Liver (tissue), 9 donors: ENCODE measurements around the gene GALNT9. TPM values are rescaled to one million over a fixed set of nuclear protein-coding genes. Genes with fewer than 3 reads are reported as not detected.

Experiments
- DNase-seq: peaks from one replicate; pipeline ENCODE4 v3.0.0-alpha.2; 2017; ENCODE audit warnings: low spot score
- H3K27ac ChIP-seq, 2 donors: one replicate each; pipeline ENCODE4 v1.7.0; 2013; ENCODE audit warnings: inconsistent platforms in 2 of 2, low read length in 2 of 2, control low read depth in 1 of 2, low read depth in 1 of 2, mild to moderate bottlenecking in 1 of 2
- H3K27me3 ChIP-seq, 4 donors: one replicate each; pipeline versions ENCODE4 v1.6.1 to v1.7.0; 2013; ENCODE audit warnings: low read length in 3 of 4, inconsistent platforms in 1 of 4, mild to moderate bottlenecking in 1 of 4, moderate library complexity in 1 of 4; ENCODE audit not compliant: control insufficient read depth in 4 of 4, insufficient read depth in 4 of 4
- H3K36me3 ChIP-seq, 4 donors: one replicate each; pipeline versions ENCODE4 v1.6.1 to v1.7.0; 2013; ENCODE audit warnings: low read length in 3 of 4, mild to moderate bottlenecking in 3 of 4, low read depth in 1 of 4, moderate library complexity in 1 of 4; ENCODE audit not compliant: control insufficient read depth in 4 of 4, insufficient read depth in 3 of 4
- H3K4me1 ChIP-seq, 4 donors: one replicate each; pipeline versions ENCODE4 v1.6.1 to v1.7.0; 2013; ENCODE audit warnings: low read length in 3 of 4, mild to moderate bottlenecking in 3 of 4, moderate library complexity in 1 of 4; ENCODE audit not compliant: control insufficient read depth in 4 of 4, insufficient read depth in 4 of 4
- H3K4me3 ChIP-seq, 3 donors: one replicate each; pipeline versions ENCODE4 v1.6.1 to v1.7.0; 2013; ENCODE audit warnings: low read length in 3 of 3, control low read depth in 1 of 3, low read depth in 1 of 3, mild to moderate bottlenecking in 1 of 3
- H3K9ac ChIP-seq, 2 donors: one replicate each; pipeline ENCODE4 v1.7.0; 2013; ENCODE audit warnings: low read length in 2 of 2, mild to moderate bottlenecking in 2 of 2, moderate library complexity in 2 of 2, control low read depth in 1 of 2, low read depth in 1 of 2
- H3K9me3 ChIP-seq, 4 donors: one replicate each; pipeline versions ENCODE4 v1.6.1 to v1.7.0; 2013; ENCODE audit warnings: low read length in 3 of 4; ENCODE audit not compliant: control insufficient read depth in 4 of 4
- EGR1 ChIP-seq, 2 donors: IDR thresholded peaks; 2 replicates each; pipeline ENCODE4 v1.6.1; 2016 to 2018; ENCODE audit warnings: antibody characterized with exemption in 2 of 2, low read depth in 2 of 2
- FOXA1 ChIP-seq: IDR thresholded peaks from 2 replicates; pipeline ENCODE4 v1.6.1; 2016; ENCODE audit warnings: antibody characterized with exemption
- FOXA2 ChIP-seq: IDR thresholded peaks from 2 replicates; pipeline ENCODE4 v1.6.1; 2016; ENCODE audit warnings: antibody characterized with exemption
- GABPA ChIP-seq, 2 donors: IDR thresholded peaks in 1 of 2; conservative IDR thresholded peaks in 1 of 2; 2 replicates each; pipeline ENCODE4 v1.6.1; 2016; ENCODE audit warnings: antibody characterized with exemption in 2 of 2, mild to moderate bottlenecking in 1 of 2, moderate library complexity in 1 of 2
- HNF4A ChIP-seq, 2 donors: conservative IDR thresholded peaks; 2 replicates each; pipeline ENCODE4 v1.6.1; 2016; ENCODE audit warnings: antibody characterized with exemption in 2 of 2, mild to moderate bottlenecking in 2 of 2
- HNF4G ChIP-seq: IDR thresholded peaks from 2 replicates; pipeline ENCODE4 v1.6.1; 2016; ENCODE audit warnings: antibody characterized with exemption
- JUND ChIP-seq, 2 donors: IDR thresholded peaks; 2 replicates each; pipeline ENCODE4 v1.6.1; 2016; ENCODE audit warnings: antibody characterized with exemption in 2 of 2
- NR2F2 ChIP-seq: IDR thresholded peaks from 2 replicates; pipeline ENCODE4 v1.6.1; 2016; ENCODE audit warnings: antibody characterized with exemption
- RAD21 ChIP-seq, 2 donors: IDR thresholded peaks; 2 replicates each; pipeline ENCODE4 v1.6.1; 2016; ENCODE audit warnings: antibody characterized with exemption in 2 of 2, mild to moderate bottlenecking in 2 of 2
- SP1 ChIP-seq: IDR thresholded peaks from 2 replicates; pipeline ENCODE4 v1.6.1; 2018; ENCODE audit warnings: antibody characterized with exemption, mild to moderate bottlenecking
- TAF1 ChIP-seq: conservative IDR thresholded peaks from 2 replicates; pipeline ENCODE4 v1.6.1; 2016; ENCODE audit warnings: antibody characterized with exemption, mild to moderate bottlenecking
- YY1 ChIP-seq: IDR thresholded peaks from 2 replicates; pipeline ENCODE4 v1.6.1; 2016; ENCODE audit warnings: antibody characterized with exemption, mild to moderate bottlenecking
- WGBS: extraction: QIAGEN DNeasy Blood & Tissue Kit; methylation state at CpG from one replicate; pipeline ENCODE4 v1.1.7; 2013; 5-methylcytosine and 5-hydroxymethylcytosine counted together
- polyA plus RNA-seq, 2 donors: library from polyadenylated mRNA; stranded (reverse) in 1 of 2; unstranded in 1 of 2; fragments of 200-250 nt in 1 of 2; fragments of >200 nt in 1 of 2; fragmentation: Nextera tagmentation in 1 of 2; extraction: Ambion mirVana in 1 of 2; gene quantifications; one replicate each; pipeline versions ENCODE4 v1.2.1 to v1.2.3, GENCODE V29; 2013 to 2015
- total RNA-seq, 2 donors: library from RNA; depleted of rRNA; stranded (reverse); fragments of >200 nt; gene quantifications; one replicate each; pipeline ENCODE4 v1.2.3, GENCODE V29; 2014
- TF ChIP-seq, protein P1 (sequence below): IDR thresholded peaks from 2 replicates; pipeline ENCODE4 v1.6.1; 2016; ENCODE audit warnings: antibody characterized with exemption
- TF ChIP-seq, protein P2 (sequence below): IDR thresholded peaks from 2 replicates; pipeline ENCODE4 v1.6.1; 2016; ENCODE audit warnings: antibody characterized with exemption
- TF ChIP-seq, protein P3 (sequence below): IDR thresholded peaks from 2 replicates; pipeline ENCODE4 v1.6.1; 2016; ENCODE audit warnings: antibody characterized with exemption
- TF ChIP-seq, protein P4 (sequence below): IDR thresholded peaks from 2 replicates; pipeline ENCODE4 v1.6.1; 2016; ENCODE audit warnings: antibody characterized with exemption, mild to moderate bottlenecking
- TF ChIP-seq, protein P5 (sequence below): fragments of 150-350 bp; IDR thresholded peaks from 2 replicates; pipeline ENCODE4 v1.5.1; 2017; ENCODE audit warnings: improper control_type of control experiment, low read depth, low read length; ENCODE audit not compliant: missing input control
- donor health status: healthy.
- donor health status: healthy.
- donor health status: healthy.
- donor health status: healthy.
- donor health status: healthy.

Gene GALNT9
- total and polyA plus RNA-seq, 4 donors = 0.05 to 0.25 (median 0.09) TPM; not detected in 1

DNA sequence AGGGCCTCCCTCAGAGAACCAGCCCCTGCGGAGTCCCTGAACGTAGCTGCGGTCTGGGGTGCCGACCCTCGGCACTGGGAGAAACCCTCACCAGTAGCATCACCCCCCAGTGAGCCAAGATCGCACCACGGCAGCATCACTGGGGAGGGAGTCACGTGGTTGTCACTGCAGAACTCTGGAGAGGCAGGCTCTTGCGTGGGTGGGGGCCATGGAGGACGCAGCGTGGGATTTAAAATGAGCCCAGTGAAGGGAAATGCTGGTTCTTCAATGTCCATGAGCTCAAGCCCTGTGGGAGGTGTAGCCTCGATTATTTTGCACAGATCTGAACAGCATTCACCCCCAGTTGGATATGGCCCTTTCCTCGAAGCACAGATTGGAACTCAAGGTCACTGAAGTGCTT is 3.9 kb upstream of the GALNT9 start:
- no peak for DNase-seq
- no peak overlapping the region for H3K27ac ChIP-seq
- H3K27me3 ChIP-seq = peaks cover 0 to 5% (median 2%) of the 10 kb centered on the region in 4 donors
- TF ChIP-seq TAF1 (no peak), SP1 (no peak), YY1 (no peak), JUND (IDR thresholded peaks at IDR 0.05) (no peak), NR2F2 (no peak), RAD21 (IDR thresholded peaks at IDR 0.05) (no peak), HNF4G (no peak), FOXA2 (no peak), HNF4A (conservative IDR thresholded peaks at IDR 0.05) (no peak), EGR1 (IDR thresholded peaks at IDR 0.05; ENCODE audit: low read depth in 2 of 2) (no peak), FOXA1 (no peak), GABPA (IDR thresholded peaks at IDR 0.05 in 1 of 2, conservative IDR thresholded peaks at IDR 0.05 in 1 of 2) (no peak)
- TF ChIP-seq, protein P1, sequence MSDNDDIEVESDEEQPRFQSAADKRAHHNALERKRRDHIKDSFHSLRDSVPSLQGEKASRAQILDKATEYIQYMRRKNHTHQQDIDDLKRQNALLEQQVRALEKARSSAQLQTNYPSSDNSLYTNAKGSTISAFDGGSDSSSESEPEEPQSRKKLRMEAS = no peak
- TF ChIP-seq, protein P2, sequence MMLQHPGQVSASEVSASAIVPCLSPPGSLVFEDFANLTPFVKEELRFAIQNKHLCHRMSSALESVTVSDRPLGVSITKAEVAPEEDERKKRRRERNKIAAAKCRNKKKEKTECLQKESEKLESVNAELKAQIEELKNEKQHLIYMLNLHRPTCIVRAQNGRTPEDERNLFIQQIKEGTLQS = no peak
- TF ChIP-seq, protein P3, sequence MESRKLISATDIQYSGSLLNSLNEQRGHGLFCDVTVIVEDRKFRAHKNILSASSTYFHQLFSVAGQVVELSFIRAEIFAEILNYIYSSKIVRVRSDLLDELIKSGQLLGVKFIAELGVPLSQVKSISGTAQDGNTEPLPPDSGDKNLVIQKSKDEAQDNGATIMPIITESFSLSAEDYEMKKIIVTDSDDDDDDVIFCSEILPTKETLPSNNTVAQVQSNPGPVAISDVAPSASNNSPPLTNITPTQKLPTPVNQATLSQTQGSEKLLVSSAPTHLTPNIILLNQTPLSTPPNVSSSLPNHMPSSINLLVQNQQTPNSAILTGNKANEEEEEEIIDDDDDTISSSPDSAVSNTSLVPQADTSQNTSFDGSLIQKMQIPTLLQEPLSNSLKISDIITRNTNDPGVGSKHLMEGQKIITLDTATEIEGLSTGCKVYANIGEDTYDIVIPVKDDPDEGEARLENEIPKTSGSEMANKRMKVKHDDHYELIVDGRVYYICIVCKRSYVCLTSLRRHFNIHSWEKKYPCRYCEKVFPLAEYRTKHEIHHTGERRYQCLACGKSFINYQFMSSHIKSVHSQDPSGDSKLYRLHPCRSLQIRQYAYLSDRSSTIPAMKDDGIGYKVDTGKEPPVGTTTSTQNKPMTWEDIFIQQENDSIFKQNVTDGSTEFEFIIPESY = no peak
- TF ChIP-seq, protein P4, sequence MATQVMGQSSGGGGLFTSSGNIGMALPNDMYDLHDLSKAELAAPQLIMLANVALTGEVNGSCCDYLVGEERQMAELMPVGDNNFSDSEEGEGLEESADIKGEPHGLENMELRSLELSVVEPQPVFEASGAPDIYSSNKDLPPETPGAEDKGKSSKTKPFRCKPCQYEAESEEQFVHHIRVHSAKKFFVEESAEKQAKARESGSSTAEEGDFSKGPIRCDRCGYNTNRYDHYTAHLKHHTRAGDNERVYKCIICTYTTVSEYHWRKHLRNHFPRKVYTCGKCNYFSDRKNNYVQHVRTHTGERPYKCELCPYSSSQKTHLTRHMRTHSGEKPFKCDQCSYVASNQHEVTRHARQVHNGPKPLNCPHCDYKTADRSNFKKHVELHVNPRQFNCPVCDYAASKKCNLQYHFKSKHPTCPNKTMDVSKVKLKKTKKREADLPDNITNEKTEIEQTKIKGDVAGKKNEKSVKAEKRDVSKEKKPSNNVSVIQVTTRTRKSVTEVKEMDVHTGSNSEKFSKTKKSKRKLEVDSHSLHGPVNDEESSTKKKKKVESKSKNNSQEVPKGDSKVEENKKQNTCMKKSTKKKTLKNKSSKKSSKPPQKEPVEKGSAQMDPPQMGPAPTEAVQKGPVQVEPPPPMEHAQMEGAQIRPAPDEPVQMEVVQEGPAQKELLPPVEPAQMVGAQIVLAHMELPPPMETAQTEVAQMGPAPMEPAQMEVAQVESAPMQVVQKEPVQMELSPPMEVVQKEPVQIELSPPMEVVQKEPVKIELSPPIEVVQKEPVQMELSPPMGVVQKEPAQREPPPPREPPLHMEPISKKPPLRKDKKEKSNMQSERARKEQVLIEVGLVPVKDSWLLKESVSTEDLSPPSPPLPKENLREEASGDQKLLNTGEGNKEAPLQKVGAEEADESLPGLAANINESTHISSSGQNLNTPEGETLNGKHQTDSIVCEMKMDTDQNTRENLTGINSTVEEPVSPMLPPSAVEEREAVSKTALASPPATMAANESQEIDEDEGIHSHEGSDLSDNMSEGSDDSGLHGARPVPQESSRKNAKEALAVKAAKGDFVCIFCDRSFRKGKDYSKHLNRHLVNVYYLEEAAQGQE = no peak
- TF ChIP-seq, protein P5, sequence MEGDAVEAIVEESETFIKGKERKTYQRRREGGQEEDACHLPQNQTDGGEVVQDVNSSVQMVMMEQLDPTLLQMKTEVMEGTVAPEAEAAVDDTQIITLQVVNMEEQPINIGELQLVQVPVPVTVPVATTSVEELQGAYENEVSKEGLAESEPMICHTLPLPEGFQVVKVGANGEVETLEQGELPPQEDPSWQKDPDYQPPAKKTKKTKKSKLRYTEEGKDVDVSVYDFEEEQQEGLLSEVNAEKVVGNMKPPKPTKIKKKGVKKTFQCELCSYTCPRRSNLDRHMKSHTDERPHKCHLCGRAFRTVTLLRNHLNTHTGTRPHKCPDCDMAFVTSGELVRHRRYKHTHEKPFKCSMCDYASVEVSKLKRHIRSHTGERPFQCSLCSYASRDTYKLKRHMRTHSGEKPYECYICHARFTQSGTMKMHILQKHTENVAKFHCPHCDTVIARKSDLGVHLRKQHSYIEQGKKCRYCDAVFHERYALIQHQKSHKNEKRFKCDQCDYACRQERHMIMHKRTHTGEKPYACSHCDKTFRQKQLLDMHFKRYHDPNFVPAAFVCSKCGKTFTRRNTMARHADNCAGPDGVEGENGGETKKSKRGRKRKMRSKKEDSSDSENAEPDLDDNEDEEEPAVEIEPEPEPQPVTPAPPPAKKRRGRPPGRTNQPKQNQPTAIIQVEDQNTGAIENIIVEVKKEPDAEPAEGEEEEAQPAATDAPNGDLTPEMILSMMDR = no peak
- H3K4me1 ChIP-seq = peaks cover 0 to 4% (median 0%) of the 10 kb centered on the region in 4 donors
- no peaks in the 10 kb centered on the region for H3K36me3 ChIP-seq
- no peak overlapping the region for H3K9ac ChIP-seq
- H3K4me3 ChIP-seq = no peak overlapping the region
- WGBS = 77% methylated on average over 13 of the region's 13 CpGs
- peaks cover 0 to 2% (median 0%) of the 10 kb centered on the region in 4 donors for H3K9me3 ChIP-seq

DNA sequence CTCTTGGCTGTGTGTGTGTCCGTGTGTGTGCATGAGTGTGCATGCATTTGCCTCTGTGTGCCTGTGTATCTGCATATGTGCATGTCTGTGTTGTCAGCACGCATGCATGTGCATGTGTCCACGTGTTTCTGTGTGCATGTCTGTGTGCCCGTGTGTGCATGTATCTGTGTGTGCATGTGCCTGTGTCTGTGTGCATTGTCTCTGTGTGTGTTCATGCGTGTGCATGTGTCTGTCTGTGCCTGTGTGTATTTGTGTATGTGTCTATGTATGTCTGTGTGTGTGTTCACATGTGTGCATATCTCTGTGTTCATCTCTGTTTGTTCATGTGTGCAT is 1.1 kb upstream of the GALNT9 start:
- TF ChIP-seq TAF1 = no peak
- TF ChIP-seq GABPA (IDR thresholded peaks at IDR 0.05 in 1 of 2, conservative IDR thresholded peaks at IDR 0.05 in 1 of 2) = no peak
- TF ChIP-seq, protein P5 = no peak
- Histone ChIP-seq H3K9ac (no peak overlapping the region), H3K4me3 (no peak overlapping the region), H3K36me3 (no peaks in the 10 kb centered on the region), H3K4me1 (peaks cover 0 to 13% (median 2%) of the 10 kb centered on the region in 4 donors), H3K27ac (no peak overlapping the region), H3K9me3 (no peaks in the 10 kb centered on the region), H3K27me3 (peaks cover 0 to 7% (median 4%) of the 10 kb centered on the region in 4 donors)
- WGBS = 86% methylated on average over 5 of the region's 5 CpGs
- no peak for DNase-seq
